ENCODE data around the gene COL5A2. TPM values are rescaled to one million over a fixed set of nuclear protein-coding genes. Genes with fewer than 3 reads are reported as not detected.
A peak's percentile ranks its signal among the peaks of the same experiment; 100 is the strongest.

COL5A2 gene
- total and polyA plus RNA-seq, 2 experiments from 2014 or later: 252 to 974 TPM

GRCh38 chr2:189097934-189098333 lies 81.6 kb downstream of the COL5A2 start:
- DNase-seq: no peak
- 41 to 63% methylated on average over 1 of the region's 1 CpG for WGBS, 2 experiments (ENCODE audit: low coverage in 1 of 2, low lambda C conversion rate in 2 of 2, missing lambda C conversion rate in 2 of 2)
- Histone ChIP-seq H3K4me3 (no peak overlapping the region), H3K36me3 (ENCODE audit: low read depth) (peaks cover 59% of the 10 kb centered on the region), H3F3A (ENCODE audit: insufficient read depth) (peaks cover 54% of the 10 kb centered on the region), H2AFZ (no peak overlapping the region), H3K27ac (peak overlapping the region; percentile 53), H3K9me2 (ENCODE audit: insufficient read depth) (no peaks in the 10 kb centered on the region), H4K20me1 (ENCODE audit: insufficient read depth) (no peaks in the 10 kb centered on the region), H3K9me3 (ENCODE audit: low read depth) (no peaks in the 10 kb centered on the region), H3K9ac (no peak overlapping the region), H3K79me2 (ENCODE audit: insufficient read depth) (peaks cover 80% of the 10 kb centered on the region), H3K4me1 (ENCODE audit: insufficient read depth) (peaks cover 48% of the 10 kb centered on the region), H3K4me2 (ENCODE audit: unreplicated experiment) (no peak overlapping the region), H3K27me3 (replicated peaks; ENCODE audit: insufficient read depth) (no peaks in the 10 kb centered on the region)
- in situ Hi-C loops (cut with MboI): no loop called here
- no peak for TF ChIP-seq EZH2phosphoT487 (IDR thresholded peaks at IDR 0.05; ENCODE audit: insufficient read depth, low read depth)
- TF ChIP-seq EZH2 (IDR thresholded peaks at IDR 0.05; ENCODE audit: insufficient read depth, poor library complexity, severe bottlenecking): no peak

GRCh38 chr2:189096769-189097447 lies 82.7 kb downstream of the COL5A2 start:
- no peaks in the 10 kb centered on the region for H3K27me3 ChIP-seq (replicated peaks; ENCODE audit: insufficient read depth)
- H3K4me2 ChIP-seq (ENCODE audit: unreplicated experiment): peak overlapping the region; percentile 40
- no peak overlapping the region for H3K4me3 ChIP-seq
- peak overlapping the region; percentile 53 for H3K27ac ChIP-seq
- no peaks in the 10 kb centered on the region for H3K9me2 ChIP-seq (ENCODE audit: insufficient read depth)
- in situ Hi-C loops (cut with MboI): no loop called here
- H3F3A ChIP-seq (ENCODE audit: insufficient read depth): peaks cover 58% of the 10 kb centered on the region
- H2AFZ ChIP-seq: no peak overlapping the region
- peaks cover 59% of the 10 kb centered on the region for H3K4me1 ChIP-seq (ENCODE audit: insufficient read depth)
- H4K20me1 ChIP-seq (ENCODE audit: insufficient read depth): no peaks in the 10 kb centered on the region
- WGBS, 2 experiments (ENCODE audit: low coverage in 1 of 2, low lambda C conversion rate in 2 of 2, missing lambda C conversion rate in 2 of 2): 69 to 72% methylated on average over 4 of the region's 4 CpGs
- H3K9me3 ChIP-seq (ENCODE audit: low read depth): no peaks in the 10 kb centered on the region
- peaks cover 61% of the 10 kb centered on the region for H3K36me3 ChIP-seq (ENCODE audit: low read depth)
- TF ChIP-seq EZH2phosphoT487 (IDR thresholded peaks at IDR 0.05; ENCODE audit: insufficient read depth, low read depth): no peak
- no peak for TF ChIP-seq EZH2 (IDR thresholded peaks at IDR 0.05; ENCODE audit: insufficient read depth, poor library complexity, severe bottlenecking)
- H3K9ac ChIP-seq: no peak overlapping the region
- peak; percentile 83 for DNase-seq
- H3K79me2 ChIP-seq (ENCODE audit: insufficient read depth): peaks cover 76% of the 10 kb centered on the region

GRCh38 chr2:189095101-189095500 lies 84.5 kb downstream of the COL5A2 start:
- no peak overlapping the region for H3K9ac ChIP-seq
- TF ChIP-seq EZH2phosphoT487 (IDR thresholded peaks at IDR 0.05; ENCODE audit: insufficient read depth, low read depth) (no peak), EZH2 (IDR thresholded peaks at IDR 0.05; ENCODE audit: insufficient read depth, poor library complexity, severe bottlenecking) (no peak)
- no peaks in the 10 kb centered on the region for H4K20me1 ChIP-seq (ENCODE audit: insufficient read depth)
- H3K4me3 ChIP-seq: no peak overlapping the region
- no peaks in the 10 kb centered on the region for H3K27me3 ChIP-seq (replicated peaks; ENCODE audit: insufficient read depth)
- peaks cover 72% of the 10 kb centered on the region for H3K4me1 ChIP-seq (ENCODE audit: insufficient read depth)
- DNase-seq: no peak
- no peaks in the 10 kb centered on the region for H3K9me3 ChIP-seq (ENCODE audit: low read depth)
- peaks cover 76% of the 10 kb centered on the region for H3K79me2 ChIP-seq (ENCODE audit: insufficient read depth)
- H3F3A ChIP-seq (ENCODE audit: insufficient read depth): peaks cover 77% of the 10 kb centered on the region
- no peaks in the 10 kb centered on the region for H3K9me2 ChIP-seq (ENCODE audit: insufficient read depth)
- H3K4me2 ChIP-seq (ENCODE audit: unreplicated experiment): no peak overlapping the region
- H3K36me3 ChIP-seq (ENCODE audit: low read depth): peaks cover 73% of the 10 kb centered on the region
- 73 to 76% methylated on average over 3 of the region's 3 CpGs for WGBS, 2 experiments (ENCODE audit: low coverage in 1 of 2, low lambda C conversion rate in 2 of 2, missing lambda C conversion rate in 2 of 2)
- in situ Hi-C loops (cut with MboI): no loop called here
- no peak overlapping the region for H2AFZ ChIP-seq
- peak overlapping the region; percentile 53; the same call in 1 of the 2 replicates for H3K27ac ChIP-seq

- H3K4me2 ChIP-seq (ENCODE audit: unreplicated experiment): peak overlapping the region; percentile 68
- H3K4me3 ChIP-seq: 0 out of 2 replicates have a peak overlapping the region, but pooled peaks have one; percentile 34
- H3K9ac ChIP-seq: peak overlapping the region; percentile 80
- H3K27me3 ChIP-seq (replicated peaks; ENCODE audit: insufficient read depth): no peaks in the 10 kb centered on the region
- peaks cover 79% of the 10 kb centered on the region for H3K4me1 ChIP-seq (ENCODE audit: insufficient read depth)
- in situ Hi-C loops (cut with MboI): no loop called here
- peaks cover 66% of the 10 kb centered on the region for H3F3A ChIP-seq (ENCODE audit: insufficient read depth)
- TF ChIP-seq EZH2 (IDR thresholded peaks at IDR 0.05; ENCODE audit: insufficient read depth, poor library complexity, severe bottlenecking): no peak
- TF ChIP-seq EZH2phosphoT487 (IDR thresholded peaks at IDR 0.05; ENCODE audit: insufficient read depth, low read depth): no peak
- H2AFZ ChIP-seq: no peak overlapping the region
- no peaks in the 10 kb centered on the region for H3K9me3 ChIP-seq (ENCODE audit: low read depth)
- 7 to 12% methylated on average over 2 of the region's 2 CpGs for WGBS, 2 experiments (ENCODE audit: low coverage in 1 of 2, low lambda C conversion rate in 2 of 2, missing lambda C conversion rate in 2 of 2)
- DNase-seq: peak; percentile 93
- no peaks in the 10 kb centered on the region for H4K20me1 ChIP-seq (ENCODE audit: insufficient read depth)
- no peaks in the 10 kb centered on the region for H3K9me2 ChIP-seq (ENCODE audit: insufficient read depth)
- peak overlapping the region; percentile 90 for H3K27ac ChIP-seq
- peaks cover 78% of the 10 kb centered on the region for H3K79me2 ChIP-seq (ENCODE audit: insufficient read depth)
- H3K36me3 ChIP-seq (ENCODE audit: low read depth): peaks cover 73% of the 10 kb centered on the region
Observed at GRCh38 chr2:189092936-189093335, 86.6 kb downstream of the COL5A2 start.
